Karpas-422 (cell line): ENCODE data around the gene SLC27A4. TPM values are rescaled to one million over a fixed set of nuclear protein-coding genes. Genes with fewer than 3 reads are reported as not detected.

Experiments
- DNase-seq: peaks from one replicate; pipeline ENCODE4 v3.0.0-alpha.2; 2015
- H2AFZ ChIP-seq: fragments of 200-600 bp; sonication (generic); 2 replicates; pipeline ENCODE4 v1.6.1; 2014; ENCODE audit warnings: antibody characterized with exemption, low read length, mixed read lengths
- H3K27ac ChIP-seq: fragments of 200-600 bp; sonication (generic); 2 replicates; pipeline ENCODE4 v1.5.1; 2014; ENCODE audit warnings: mild to moderate bottlenecking, low read length, moderate library complexity
- H3K27me3 ChIP-seq: fragments of 200-600 bp; sonication (generic); 2 replicates; pipeline ENCODE4 v1.6.1; 2014; ENCODE audit warnings: low read length, mixed read lengths
- H3K36me3 ChIP-seq: fragments of 200-600 bp; sonication (generic); 2 replicates; pipeline ENCODE4 v1.6.1; 2014; ENCODE audit warnings: low read length, mixed read lengths; ENCODE audit not compliant: insufficient read depth
- H3K4me1 ChIP-seq: fragments of 200-600 bp; sonication (generic); 2 replicates; pipeline ENCODE4 v1.6.1; 2014; ENCODE audit warnings: mild to moderate bottlenecking, low read length, mixed read lengths
- H3K4me2 ChIP-seq: fragments of 200-600 bp; sonication (generic); 2 replicates; pipeline ENCODE4 v1.6.1; 2014; ENCODE audit warnings: low read length, low read depth, mild to moderate bottlenecking; ENCODE audit not compliant: poor library complexity, severe bottlenecking
- H3K4me3 ChIP-seq: fragments of 200-600 bp; sonication (generic); 2 replicates; pipeline ENCODE4 v1.5.1; 2014; ENCODE audit warnings: mild to moderate bottlenecking, antibody characterized with exemption, low read length, mixed read lengths
- H3K79me2 ChIP-seq: fragments of 200-600 bp; sonication (generic); 2 replicates; pipeline ENCODE4 v1.6.1; 2014; ENCODE audit warnings: mild to moderate bottlenecking, low read length, mixed read lengths
- H3K9ac ChIP-seq: fragments of 200-600 bp; sonication (generic); 2 replicates; pipeline ENCODE4 v1.6.0; 2014; ENCODE audit warnings: low read length
- H3K9me2 ChIP-seq: fragments of 200-600 bp; sonication (generic), shearing (Covaris generic); replicated peaks from 2 replicates; pipeline ENCODE4 v1.6.0; 2014; ENCODE audit warnings: mild to moderate bottlenecking, low read length, moderate library complexity; ENCODE audit not compliant: insufficient read depth
- H3K9me3 ChIP-seq: fragments of 300-700, 200-600 bp; sonication (generic); 2 replicates; pipeline ENCODE4 v1.6.1; 2014; ENCODE audit warnings: low read length, mixed read lengths
- H4K20me1 ChIP-seq: fragments of 200-600 bp; sonication (generic); 2 replicates; pipeline ENCODE4 v1.6.1; 2014; ENCODE audit warnings: mild to moderate bottlenecking, antibody characterized with exemption, low read length, low read depth; ENCODE audit not compliant: insufficient read depth
- total RNA-seq: library from RNA; depleted of rRNA; stranded (reverse); fragments of >200 nt; shearing (Covaris generic); gene quantifications from 2 replicates; pipeline ENCODE4 v1.2.3, GENCODE V29; 2014; ENCODE audit warnings: low replicate concordance

SLC27A4 gene
- total RNA-seq, 1 experiment from 2014 or later, result 18.5 TPM

DNA sequence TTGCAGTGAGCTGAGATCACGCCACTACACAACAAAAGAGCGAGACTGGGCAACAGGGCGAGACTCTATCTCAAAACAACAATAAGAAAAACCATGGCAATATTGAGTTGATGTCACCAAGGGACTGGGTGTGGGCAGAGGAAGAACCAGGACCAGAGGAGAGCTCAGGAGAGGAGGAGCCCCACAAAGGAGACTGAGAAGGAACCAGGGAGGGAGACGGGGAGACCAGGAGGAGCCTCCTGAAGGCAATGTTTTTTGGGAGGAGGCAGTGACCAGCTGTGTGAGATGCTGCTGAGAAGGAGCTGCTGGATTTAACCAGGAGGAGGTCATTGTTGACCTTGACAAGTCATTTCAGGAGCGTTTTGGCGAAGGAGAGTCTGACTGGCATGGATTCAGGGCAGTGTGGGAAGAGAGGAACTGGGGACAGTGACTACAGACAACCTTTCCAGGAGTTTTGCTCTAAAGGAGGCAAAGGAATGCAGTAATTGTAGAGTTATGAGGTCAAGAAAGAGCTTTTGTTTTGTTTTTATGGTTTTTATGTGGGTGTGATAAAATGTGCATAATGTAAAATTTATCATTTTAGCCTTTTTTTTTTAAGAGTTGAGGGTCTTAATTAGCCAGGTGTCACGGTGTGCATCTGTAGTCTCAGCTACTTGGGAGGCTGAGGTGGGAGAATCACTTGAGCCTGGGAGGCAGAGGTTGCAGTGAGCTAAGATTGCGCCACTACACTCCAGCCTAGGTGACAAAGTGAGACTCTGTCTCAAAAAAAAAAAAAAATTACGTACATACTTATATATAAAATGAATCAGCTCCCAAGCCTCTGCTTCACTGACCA, 36.0 kb upstream of the SLC27A4 start:
- Histone ChIP-seq H3K4me1 (no peaks in the 10 kb centered on the region), H3K36me3 (peaks cover 5% of the 10 kb centered on the region; the same call in 1 of the 2 replicates), H3K9ac (no peak overlapping the region), H2AFZ (no peak overlapping the region), H4K20me1 (no peaks in the 10 kb centered on the region), H3K9me3 (no peaks in the 10 kb centered on the region), H3K79me2 (no peaks in the 10 kb centered on the region), H3K9me2 (no peaks in the 10 kb centered on the region), H3K4me3 (no peak overlapping the region), H3K27me3 (no peaks in the 10 kb centered on the region), H3K4me2 (no peak overlapping the region), H3K27ac (no peak overlapping the region)
- DNase-seq, result no peak

DNA sequence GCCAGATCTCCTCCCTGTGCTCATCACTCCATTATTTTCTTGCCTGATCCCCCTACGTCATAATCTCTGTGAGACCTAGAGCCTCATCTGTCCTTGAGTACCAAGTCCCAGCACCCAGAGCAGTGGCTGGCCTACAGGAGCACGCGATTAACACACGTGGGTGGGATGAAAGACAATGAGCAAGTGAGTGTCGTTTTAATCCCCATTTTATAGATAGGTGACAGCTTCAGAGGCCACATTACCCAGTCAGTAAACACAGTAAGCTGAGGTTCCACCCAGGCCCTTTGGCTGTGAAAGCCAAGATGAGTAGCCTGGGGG, 35.4 kb upstream of the SLC27A4 start:
- H3K9me2 ChIP-seq, result no peaks in the 10 kb centered on the region
- no peak for DNase-seq

DNA sequence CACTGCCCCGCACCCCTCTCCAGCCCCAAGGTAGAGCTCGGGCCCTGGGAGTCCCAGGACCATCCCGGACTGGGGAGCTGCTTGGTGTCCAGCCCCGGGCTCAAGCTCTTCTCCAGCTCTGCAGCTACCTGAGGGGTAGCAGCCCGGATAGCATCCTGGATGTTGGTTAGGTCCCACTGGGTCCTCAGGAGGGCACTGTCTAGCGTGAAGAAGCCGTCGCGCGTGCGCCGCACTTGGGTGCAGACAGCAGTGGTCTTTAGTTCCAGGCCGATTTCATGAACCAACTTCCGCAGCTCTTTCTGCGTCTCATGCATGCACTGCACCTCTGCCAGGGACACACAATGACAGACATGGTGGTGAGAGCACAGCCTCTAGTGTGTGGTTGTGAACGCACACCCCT, 30.8 kb upstream of the SLC27A4 start:
- Histone ChIP-seq H3K79me2 (no peaks in the 10 kb centered on the region), H3K27ac (no peak overlapping the region), H4K20me1 (no peaks in the 10 kb centered on the region), H3K4me2 (no peak overlapping the region), H3K36me3 (peaks cover 12% of the 10 kb centered on the region; the same call in 1 of the 2 replicates), H2AFZ (no peak overlapping the region), H3K9me3 (no peaks in the 10 kb centered on the region), H3K9ac (no peak overlapping the region), H3K4me1 (no peaks in the 10 kb centered on the region), H3K4me3 (no peak overlapping the region), H3K9me2 (no peaks in the 10 kb centered on the region), H3K27me3 (no peaks in the 10 kb centered on the region)
- no peak for DNase-seq

More for the DNA sequence above, 35.4 kb upstream of the SLC27A4 start:
- Histone ChIP-seq H3K4me2 (no peak overlapping the region), H3K27me3 (no peaks in the 10 kb centered on the region), H3K9ac (no peak overlapping the region), H3K27ac (no peak overlapping the region), H3K9me3 (no peaks in the 10 kb centered on the region), H4K20me1 (no peaks in the 10 kb centered on the region), H3K4me3 (no peak overlapping the region), H3K36me3 (peaks cover 11% of the 10 kb centered on the region; the same call in 1 of the 2 replicates), H2AFZ (no peak overlapping the region), H3K79me2 (no peaks in the 10 kb centered on the region), H3K4me1 (no peaks in the 10 kb centered on the region)

DNA sequence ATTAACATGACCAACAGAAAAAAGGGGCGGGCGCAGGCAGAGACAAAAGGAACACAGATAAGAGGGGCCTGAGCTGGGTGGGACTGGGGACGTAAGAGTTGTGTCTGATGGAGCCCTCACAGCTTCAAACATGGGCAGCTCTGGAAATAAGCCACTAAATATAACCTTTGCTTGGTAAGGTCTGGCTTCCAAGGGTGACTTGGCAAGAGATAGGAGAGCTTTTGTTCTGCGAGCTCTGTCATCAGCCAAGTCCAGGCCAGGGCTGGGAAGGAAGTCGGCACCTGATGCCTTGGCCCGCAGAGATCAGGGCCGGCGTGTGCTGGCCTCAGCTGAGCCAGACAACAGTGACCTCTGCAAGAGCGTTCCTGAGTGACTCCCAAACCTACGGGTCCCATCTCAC, 29.9 kb upstream of the SLC27A4 start:
- Histone ChIP-seq H2AFZ (no peak overlapping the region), H3K79me2 (no peaks in the 10 kb centered on the region), H3K27me3 (no peaks in the 10 kb centered on the region), H3K27ac (no peak overlapping the region), H3K9me2 (no peaks in the 10 kb centered on the region), H3K4me2 (no peak overlapping the region), H3K4me1 (no peaks in the 10 kb centered on the region), H3K36me3 (peaks cover 17% of the 10 kb centered on the region; the same call in 1 of the 2 replicates), H3K9ac (no peak overlapping the region), H4K20me1 (no peaks in the 10 kb centered on the region), H3K4me3 (no peak overlapping the region), H3K9me3 (no peaks in the 10 kb centered on the region)
- no peak for DNase-seq

DNA sequence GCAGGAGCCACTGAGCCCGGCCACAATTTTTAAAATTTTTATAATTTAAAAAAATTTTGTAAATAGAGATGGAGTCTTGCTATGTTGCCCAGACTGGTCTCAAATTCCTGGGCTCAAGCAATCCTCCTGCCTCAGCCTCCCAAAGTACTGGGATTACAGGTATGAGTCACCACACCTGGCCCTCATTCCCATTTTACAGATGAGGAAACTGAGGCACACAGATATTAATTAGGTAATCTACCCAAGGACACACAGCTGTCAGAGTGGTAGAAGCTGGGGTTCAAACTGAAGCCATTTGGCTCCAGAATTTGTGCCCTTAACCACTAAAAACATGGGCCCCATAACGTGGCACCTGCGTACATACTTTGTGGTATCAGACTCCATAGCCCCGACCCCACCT, 25.6 kb upstream of the SLC27A4 start:
- Histone ChIP-seq H3K9ac (no peak overlapping the region), H3K9me2 (no peaks in the 10 kb centered on the region), H3K4me3 (no peak overlapping the region), H3K79me2 (no peaks in the 10 kb centered on the region), H3K4me2 (no peak overlapping the region), H3K9me3 (no peaks in the 10 kb centered on the region), H4K20me1 (no peaks in the 10 kb centered on the region), H3K36me3 (peaks cover 13% of the 10 kb centered on the region; the same call in 1 of the 2 replicates), H2AFZ (no peak overlapping the region), H3K27me3 (no peaks in the 10 kb centered on the region), H3K27ac (no peak overlapping the region), H3K4me1 (no peaks in the 10 kb centered on the region)
- DNase-seq, result no peak

DNA sequence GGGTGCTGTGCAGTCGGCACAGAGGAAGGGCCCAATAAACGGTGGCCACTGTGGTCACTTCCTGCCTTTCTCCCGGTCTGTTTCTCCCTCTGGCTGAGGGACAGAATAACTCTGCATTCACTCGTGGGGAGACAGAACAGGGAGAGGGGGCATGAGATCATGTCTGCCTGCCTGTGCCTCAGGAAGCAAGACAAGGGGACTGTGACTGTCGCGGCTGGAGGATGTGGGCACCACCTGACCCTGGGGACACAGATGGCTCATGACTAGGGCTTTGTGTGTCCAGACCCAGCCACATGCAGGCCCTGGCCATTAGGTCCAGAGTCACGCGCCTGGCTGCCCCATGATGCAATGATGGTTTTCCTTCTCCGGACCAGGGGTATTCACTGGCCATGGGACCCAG, 23.9 kb upstream of the SLC27A4 start:
- H3K9ac ChIP-seq, result no peak overlapping the region
- no peaks in the 10 kb centered on the region for H3K27me3 ChIP-seq
- H3K9me2 ChIP-seq, result no peaks in the 10 kb centered on the region
- peaks cover 6% of the 10 kb centered on the region for H3K79me2 ChIP-seq
- H3K27ac ChIP-seq, result no peak overlapping the region
- no peaks in the 10 kb centered on the region for H4K20me1 ChIP-seq
- H3K4me1 ChIP-seq, result peaks cover 5% of the 10 kb centered on the region
- no peak overlapping the region for H3K4me3 ChIP-seq
- H3K9me3 ChIP-seq, result no peaks in the 10 kb centered on the region
- DNase-seq, result no peak
- peaks cover 10% of the 10 kb centered on the region; the same call in 1 of the 2 replicates for H3K36me3 ChIP-seq
- H3K4me2 ChIP-seq, result no peak overlapping the region
- no peak overlapping the region for H2AFZ ChIP-seq

DNA sequence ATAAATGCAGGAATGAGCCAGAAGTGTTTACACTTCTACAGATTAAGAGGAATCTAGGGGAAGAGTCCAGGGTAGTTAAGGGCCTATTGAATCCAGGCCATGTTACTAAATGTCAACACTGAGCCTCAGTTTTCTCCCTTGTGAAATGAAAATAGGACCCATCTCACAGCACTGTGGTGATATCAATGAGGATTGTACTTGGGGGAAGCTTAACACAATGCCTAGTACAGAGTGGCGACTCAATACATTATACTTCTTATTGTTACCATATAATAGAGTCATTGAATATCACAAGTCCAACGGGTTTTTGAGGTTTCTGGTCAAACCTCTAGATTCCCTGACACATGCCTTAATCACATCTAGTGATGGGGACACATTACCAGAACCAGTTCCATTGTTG, 22.7 kb upstream of the SLC27A4 start:
- DNase-seq, result no peak
- H3K79me2 ChIP-seq, result peaks cover 14% of the 10 kb centered on the region
- no peak overlapping the region for H2AFZ ChIP-seq
- no peak overlapping the region for H3K27ac ChIP-seq
- no peak overlapping the region for H3K4me2 ChIP-seq
- H3K9me3 ChIP-seq, result no peaks in the 10 kb centered on the region
- H4K20me1 ChIP-seq, result no peaks in the 10 kb centered on the region
- H3K36me3 ChIP-seq, result peaks cover 10% of the 10 kb centered on the region; the same call in 1 of the 2 replicates
- no peak overlapping the region for H3K9ac ChIP-seq
- H3K9me2 ChIP-seq, result no peaks in the 10 kb centered on the region
- H3K27me3 ChIP-seq, result no peaks in the 10 kb centered on the region
- H3K4me3 ChIP-seq, result no peak overlapping the region
- H3K4me1 ChIP-seq, result peaks cover 9% of the 10 kb centered on the region

DNA sequence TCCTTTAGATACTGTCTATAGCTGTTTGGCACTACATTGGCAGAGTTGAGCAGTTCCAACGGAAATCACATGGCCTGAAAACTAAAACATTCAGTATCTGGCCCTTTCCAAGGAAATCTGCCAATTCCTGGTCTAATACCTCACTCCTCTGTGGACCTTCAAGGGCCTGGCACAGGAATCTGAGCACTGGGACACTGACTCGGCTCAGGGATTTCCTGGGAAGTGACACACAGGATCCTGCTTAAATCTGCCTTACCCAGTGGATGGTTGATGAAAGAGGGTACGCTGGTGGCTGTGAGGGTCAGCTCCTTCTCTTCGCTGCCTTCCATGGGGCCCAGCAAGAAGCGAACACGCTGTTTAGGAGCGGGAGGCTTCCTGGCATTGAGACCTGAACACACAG, 19.0 kb upstream of the SLC27A4 start:
- H3K4me2 ChIP-seq, result peak overlapping the region; percentile 92
- H4K20me1 ChIP-seq, result no peaks in the 10 kb centered on the region
- no peak overlapping the region for H3K27ac ChIP-seq
- no peak for DNase-seq
- H3K36me3 ChIP-seq, result peaks cover 7% of the 10 kb centered on the region; the same call in 1 of the 2 replicates
- no peaks in the 10 kb centered on the region for H3K9me3 ChIP-seq
- no peaks in the 10 kb centered on the region for H3K27me3 ChIP-seq
- H3K4me3 ChIP-seq, result peak overlapping the region; percentile 85
- no peak overlapping the region for H2AFZ ChIP-seq
- peaks cover 21% of the 10 kb centered on the region for H3K4me1 ChIP-seq
- H3K79me2 ChIP-seq, result peaks cover 43% of the 10 kb centered on the region
- no peaks in the 10 kb centered on the region for H3K9me2 ChIP-seq
- H3K9ac ChIP-seq, result peak overlapping the region; percentile 88
